WTC11 (cell line): ENCODE results near the gene PDZD8. TPM values are rescaled to one million over a fixed set of nuclear protein-coding genes. Genes with fewer than 3 reads are reported as not detected.

Experiments
- ATAC-seq: fragments of 200-7000 bp; cut with Tn5 transposase; 2 replicates; pipeline ENCODE4 v1.10.0; 2021; ENCODE audit warnings: mild to moderate bottlenecking, moderate library complexity
- CTCF ChIA-PET: fragments of 300-600 bp; sonication (Branson Sonifier 250); formaldehyde crosslinking; loops from one replicate; lab custom pipeline; 2021; ENCODE audit warnings: antibody characterized with exemption; lab: Charles Lee
- POLR2A ChIA-PET: fragments of 350-600 bp; sonication (Branson Sonifier 250); formaldehyde crosslinking; loops from one replicate; lab custom pipeline; 2021; ENCODE audit warnings: antibody characterized with exemption; lab: Charles Lee
- DNase-seq: peaks from one replicate; pipeline ENCODE4 v3.0.0; 2021; ENCODE audit warnings: low spot score
- H3K27ac Mint-ChIP-seq: 2 replicates; pipeline ENCODE4 v1.8.0; 2021; ENCODE audit warnings: mixed read lengths
- H3K27me3 Mint-ChIP-seq: 2 replicates; pipeline ENCODE4 v1.8.0; 2021; ENCODE audit warnings: low read depth, mild to moderate bottlenecking, moderate library complexity, mixed read lengths
- H3K36me3 Mint-ChIP-seq: 2 replicates; pipeline ENCODE4 v1.8.0; 2021; ENCODE audit warnings: mixed read lengths
- H3K4me1 Mint-ChIP-seq: 2 replicates; pipeline ENCODE4 v1.8.0; 2022; ENCODE audit warnings: mixed read lengths
- H3K4me3 Mint-ChIP-seq: 2 replicates; pipeline ENCODE4 v1.8.0; 2021; ENCODE audit warnings: mild to moderate bottlenecking, moderate library complexity, mixed read lengths
- H3K9me3 Mint-ChIP-seq: 2 replicates; pipeline ENCODE4 v1.8.0; 2021; ENCODE audit warnings: mixed read lengths
- ATF6 ChIP-seq: sonication (generic); formaldehyde crosslinking; IDR thresholded peaks from 2 replicates; pipeline ENCODE4 v1.8.1; 2023; ENCODE audit warnings: mild to moderate bottlenecking, missing genetic modification reagents
- CREM ChIP-seq: sonication (generic); formaldehyde crosslinking; IDR thresholded peaks from 2 replicates; pipeline ENCODE4 v1.8.1; 2022; ENCODE audit warnings: mild to moderate bottlenecking, missing genetic modification reagents, moderate library complexity
- E2F4 ChIP-seq: sonication (generic); formaldehyde crosslinking; IDR thresholded peaks from 2 replicates; pipeline ENCODE4 v1.8.1; 2022; ENCODE audit warnings: low read depth, mild to moderate bottlenecking, moderate library complexity, missing genetic modification reagents, borderline replicate concordance
- ELF4 ChIP-seq: sonication (generic); formaldehyde crosslinking; IDR thresholded peaks from 2 replicates; pipeline ENCODE4 v1.8.1; 2022; ENCODE audit warnings: low read depth, mild to moderate bottlenecking, moderate library complexity, missing genetic modification reagents
- ETV6 ChIP-seq: sonication (generic); formaldehyde crosslinking; IDR thresholded peaks from 2 replicates; pipeline ENCODE4 v1.8.1; 2022; ENCODE audit warnings: mild to moderate bottlenecking, missing genetic modification reagents
- FOXP4 ChIP-seq: sonication (generic); formaldehyde crosslinking; IDR thresholded peaks from 2 replicates; pipeline ENCODE4 v1.8.0; 2022; ENCODE audit warnings: mild to moderate bottlenecking, missing genetic modification reagents
- GTF2I ChIP-seq: fragments of 250-450 bp; sonication (Bioruptor Pico); conservative IDR thresholded peaks from 2 replicates; pipeline ENCODE4 v1.4.0; 2021; ENCODE audit warnings: mild to moderate bottlenecking
- HMGXB4 ChIP-seq: sonication (generic); formaldehyde crosslinking; IDR thresholded peaks from 2 replicates; pipeline ENCODE4 v1.8.1; 2023; ENCODE audit warnings: mild to moderate bottlenecking, moderate library complexity, missing genetic modification reagents
- NFATC4 ChIP-seq: fragments of 250-450 bp; sonication (Bioruptor Pico); IDR thresholded peaks from 2 replicates; pipeline ENCODE4 v1.9.0; 2021; ENCODE audit warnings: mild to moderate bottlenecking
- NR1H2 ChIP-seq: sonication (generic); formaldehyde crosslinking; IDR thresholded peaks from 2 replicates; pipeline ENCODE4 v1.9.0; 2021; ENCODE audit warnings: mild to moderate bottlenecking, moderate library complexity, missing genetic modification reagents
- NR2C2 ChIP-seq: sonication (generic); formaldehyde crosslinking; IDR thresholded peaks from 2 replicates; pipeline ENCODE4 v1.8.0; 2022; ENCODE audit warnings: mild to moderate bottlenecking, missing genetic modification reagents
- PRRX2 ChIP-seq: fragments of 250-450 bp; sonication (Bioruptor Pico); IDR thresholded peaks from 2 replicates; pipeline ENCODE4 v1.8.0; 2021; ENCODE audit warnings: mild to moderate bottlenecking
- RORB ChIP-seq: fragments of 250-450 bp; sonication (Bioruptor Pico); IDR thresholded peaks from 2 replicates; pipeline ENCODE4 v1.9.0; 2021; ENCODE audit warnings: mild to moderate bottlenecking
- SMAD3 ChIP-seq: sonication (generic); formaldehyde crosslinking; IDR thresholded peaks from 2 replicates; pipeline ENCODE4 v1.8.0; 2022; ENCODE audit warnings: missing genetic modification reagents, mild to moderate bottlenecking, borderline replicate concordance
- SP1 ChIP-seq: sonication (generic); formaldehyde crosslinking; conservative IDR thresholded peaks from 2 replicates; pipeline ENCODE4 v1.8.1; 2022; ENCODE audit warnings: missing genetic modification reagents
- ZBTB21 ChIP-seq: sonication (generic); formaldehyde crosslinking; IDR thresholded peaks from 2 replicates; pipeline ENCODE4 v1.8.1; 2023; ENCODE audit warnings: mild to moderate bottlenecking, missing genetic modification reagents, borderline replicate concordance
- ZNF281 ChIP-seq: sonication (generic); formaldehyde crosslinking; IDR thresholded peaks from 2 replicates; pipeline ENCODE4 v1.8.0; 2023; ENCODE audit warnings: mild to moderate bottlenecking, missing genetic modification reagents
- ZNF416 ChIP-seq: fragments of 250-450 bp; sonication (Bioruptor Pico); IDR thresholded peaks from 2 replicates; pipeline ENCODE4 v1.9.0; 2021; ENCODE audit warnings: mild to moderate bottlenecking, inconsistent platforms
- ZNF423 ChIP-seq: fragments of 250-450 bp; sonication (Bioruptor Pico); IDR thresholded peaks from 2 replicates; pipeline ENCODE4 v2.1.2; 2022; ENCODE audit warnings: mild to moderate bottlenecking, moderate library complexity
- total RNA-seq: library from RNA; stranded (reverse); gene quantifications from 3 replicates; pipeline ENCODE4 v1.2.3, GENCODE V29; 2021
- TF ChIP-seq, protein P1 (sequence below): sonication (generic); formaldehyde crosslinking; IDR thresholded peaks from 2 replicates; pipeline ENCODE4 v1.8.0; 2023; ENCODE audit warnings: missing genetic modification reagents, mild to moderate bottlenecking, borderline replicate concordance

The PDZD8 gene
- total RNA-seq, 1 experiment from 2014 or later, result 52.7 TPM

DNA sequence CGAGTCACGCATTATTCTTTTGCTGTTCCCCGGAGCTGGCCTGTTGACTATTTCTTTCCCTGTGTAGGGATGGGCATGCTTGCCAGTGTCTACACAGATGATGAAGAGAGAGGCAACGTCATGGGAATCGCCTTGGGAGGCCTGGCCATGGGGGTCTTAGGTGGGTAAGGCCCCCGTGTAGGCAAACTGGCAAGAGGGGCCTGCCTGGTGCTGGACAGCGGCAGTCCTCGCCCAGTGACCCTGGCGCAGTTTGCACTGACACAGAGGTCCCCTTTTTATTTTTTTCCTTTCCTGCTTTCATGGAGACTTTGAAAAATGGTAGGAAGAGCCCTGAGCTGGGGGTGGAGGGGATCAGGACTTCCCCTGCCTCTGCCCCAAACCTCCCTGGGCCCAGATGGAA, 120.9 kb downstream of the PDZD8 start:
- CTCF ChIA-PET, result no interaction called here

DNA sequence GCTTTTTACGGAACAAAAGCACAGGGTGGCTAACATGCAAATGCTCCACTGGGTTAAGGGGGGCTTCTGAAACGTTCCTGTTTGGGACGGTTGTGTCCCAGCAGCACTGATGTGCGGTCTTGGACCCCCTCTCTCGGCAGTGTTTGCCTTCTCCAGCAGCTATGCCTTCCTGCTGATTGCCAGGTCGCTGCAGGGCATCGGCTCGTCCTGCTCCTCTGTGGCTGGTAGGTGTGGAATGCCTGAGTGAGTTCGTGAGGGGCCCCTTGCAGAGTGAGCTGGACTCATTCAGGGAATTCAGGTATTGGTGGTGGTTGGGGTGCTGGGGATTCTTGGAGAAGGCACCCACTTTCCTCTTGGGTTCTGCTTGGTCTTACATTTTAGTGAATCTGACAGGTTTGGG, 121.3 kb downstream of the PDZD8 start:
- POLR2A ChIA-PET, result no interaction called here
- no peak for TF ChIP-seq PRRX2 (CRISPR knock-in tag)
- TF ChIP-seq GTF2I (CRISPR knock-in tag), result no peak
- TF ChIP-seq, protein P1, sequence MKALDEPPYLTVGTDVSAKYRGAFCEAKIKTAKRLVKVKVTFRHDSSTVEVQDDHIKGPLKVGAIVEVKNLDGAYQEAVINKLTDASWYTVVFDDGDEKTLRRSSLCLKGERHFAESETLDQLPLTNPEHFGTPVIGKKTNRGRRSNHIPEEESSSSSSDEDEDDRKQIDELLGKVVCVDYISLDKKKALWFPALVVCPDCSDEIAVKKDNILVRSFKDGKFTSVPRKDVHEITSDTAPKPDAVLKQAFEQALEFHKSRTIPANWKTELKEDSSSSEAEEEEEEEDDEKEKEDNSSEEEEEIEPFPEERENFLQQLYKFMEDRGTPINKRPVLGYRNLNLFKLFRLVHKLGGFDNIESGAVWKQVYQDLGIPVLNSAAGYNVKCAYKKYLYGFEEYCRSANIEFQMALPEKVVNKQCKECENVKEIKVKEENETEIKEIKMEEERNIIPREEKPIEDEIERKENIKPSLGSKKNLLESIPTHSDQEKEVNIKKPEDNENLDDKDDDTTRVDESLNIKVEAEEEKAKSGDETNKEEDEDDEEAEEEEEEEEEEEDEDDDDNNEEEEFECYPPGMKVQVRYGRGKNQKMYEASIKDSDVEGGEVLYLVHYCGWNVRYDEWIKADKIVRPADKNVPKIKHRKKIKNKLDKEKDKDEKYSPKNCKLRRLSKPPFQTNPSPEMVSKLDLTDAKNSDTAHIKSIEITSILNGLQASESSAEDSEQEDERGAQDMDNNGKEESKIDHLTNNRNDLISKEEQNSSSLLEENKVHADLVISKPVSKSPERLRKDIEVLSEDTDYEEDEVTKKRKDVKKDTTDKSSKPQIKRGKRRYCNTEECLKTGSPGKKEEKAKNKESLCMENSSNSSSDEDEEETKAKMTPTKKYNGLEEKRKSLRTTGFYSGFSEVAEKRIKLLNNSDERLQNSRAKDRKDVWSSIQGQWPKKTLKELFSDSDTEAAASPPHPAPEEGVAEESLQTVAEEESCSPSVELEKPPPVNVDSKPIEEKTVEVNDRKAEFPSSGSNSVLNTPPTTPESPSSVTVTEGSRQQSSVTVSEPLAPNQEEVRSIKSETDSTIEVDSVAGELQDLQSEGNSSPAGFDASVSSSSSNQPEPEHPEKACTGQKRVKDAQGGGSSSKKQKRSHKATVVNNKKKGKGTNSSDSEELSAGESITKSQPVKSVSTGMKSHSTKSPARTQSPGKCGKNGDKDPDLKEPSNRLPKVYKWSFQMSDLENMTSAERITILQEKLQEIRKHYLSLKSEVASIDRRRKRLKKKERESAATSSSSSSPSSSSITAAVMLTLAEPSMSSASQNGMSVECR (CRISPR knock-in tag), result no peak
- TF ChIP-seq SMAD3 (CRISPR knock-in tag), result no peak
- no peak for TF ChIP-seq ZNF281 (CRISPR knock-in tag)
- TF ChIP-seq ZBTB21 (CRISPR knock-in tag), result no peak
- no peak for TF ChIP-seq ZNF423
- TF ChIP-seq FOXP4 (CRISPR knock-in tag), result no peak
- TF ChIP-seq NR1H2 (CRISPR knock-in tag), result no peak
- TF ChIP-seq RORB (CRISPR knock-in tag), result no peak
- no peak for TF ChIP-seq ETV6 (CRISPR knock-in tag)

More for the DNA sequence above, 120.9 kb downstream of the PDZD8 start:
- POLR2A ChIA-PET, result no interaction called here
- no peak for ATAC-seq
- Mint-ChIP-seq H3K4me1 (peaks cover 35% of the 10 kb centered on the region), H3K9me3 (no peaks in the 10 kb centered on the region), H3K27ac (no peak overlapping the region), H3K27me3 (no peaks in the 10 kb centered on the region), H3K4me3 (no peak overlapping the region), H3K36me3 (no peaks in the 10 kb centered on the region)
- no peak for DNase-seq
- TF ChIP-seq GTF2I (CRISPR knock-in tag) (no peak), ETV6 (CRISPR knock-in tag) (no peak), CREM (no peak), SP1 (CRISPR knock-in tag) (no peak), NR2C2 (no peak), ATF6 (CRISPR knock-in tag) (no peak), ZNF416 (CRISPR knock-in tag) (no peak), E2F4 (CRISPR knock-in tag) (no peak), ELF4 (CRISPR knock-in tag) (no peak), NFATC4 (no peak), HMGXB4 (CRISPR knock-in tag) (no peak)

More for the DNA sequence above, 121.3 kb downstream of the PDZD8 start:
- Mint-ChIP-seq H3K4me3 (no peak overlapping the region), H3K4me1 (peaks cover 34% of the 10 kb centered on the region), H3K36me3 (no peaks in the 10 kb centered on the region), H3K27ac (no peak overlapping the region), H3K9me3 (no peaks in the 10 kb centered on the region), H3K27me3 (no peaks in the 10 kb centered on the region)
- no peak for DNase-seq
- no peak; the same call in 1 of the 2 replicates for ATAC-seq
- CTCF ChIA-PET, result interaction anchor here (0.8 kb wide), 1 partner anchor 66 kb away, joined by 5 read pairs; no protein-coding TSS in a partner anchor
